Fibroblast of the conjunctiva (primary cell): ENCODE results near the gene TMEM30A.

Experiments
- DNase-seq: peaks from one replicate; pipeline ENCODE4 v3.0.0-alpha.2; 2010; ENCODE audit warnings: low read depth

The TMEM30A gene

DNA sequence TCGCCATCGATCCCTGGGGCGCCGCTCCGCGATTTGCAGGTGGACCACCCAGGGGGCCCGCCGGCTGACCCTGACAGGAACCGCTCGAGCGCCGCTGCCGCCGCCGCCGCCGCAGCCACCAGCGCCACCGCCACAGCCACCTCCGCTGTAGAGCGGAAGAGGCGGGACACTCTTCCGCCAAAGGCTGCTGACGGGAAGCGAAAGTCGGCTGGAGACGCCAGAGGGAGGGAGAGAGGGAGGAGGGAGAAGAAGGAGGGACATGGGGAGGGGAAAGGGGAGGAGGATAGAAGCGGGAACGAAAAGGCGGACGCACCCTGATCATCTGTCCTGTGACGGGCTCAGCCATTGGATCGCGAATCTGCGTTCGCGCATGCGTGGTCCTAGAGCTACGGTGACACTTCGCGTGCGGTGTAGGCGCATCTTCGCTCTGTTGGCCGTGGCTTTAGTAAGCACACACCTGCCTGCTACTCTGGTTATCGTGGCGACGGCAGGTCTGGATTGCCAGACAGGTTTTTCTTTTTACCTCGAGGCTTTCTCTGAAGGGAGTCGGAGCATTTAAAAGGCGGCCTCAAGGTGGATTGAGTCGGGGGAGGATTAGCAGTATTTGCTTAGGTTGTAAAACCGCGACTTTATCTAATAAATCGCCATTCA, at the start of gene TMEM30A:
Gene TMEM30A (minus strand): TSS at position 161 of the 651 bp plus-strand sequence. CDS start 154 bp downstream, at position 7.
- DNase-seq, result peak; percentile 99

- no peak for DNase-seq
These were observed 49.1 kb upstream of the TMEM30A start for GRCh38 chr6:75333676-75334200.

GRCh38 chr6:75331151-75331550, 46.6 kb upstream of the TMEM30A start:
- peak; percentile 13 for DNase-seq

- DNase-seq, result no peak
These were observed 45.1 kb upstream of the TMEM30A start for GRCh38 chr6:75329703-75330102.

GRCh38 chr6:75327807-75328206, 43.2 kb upstream of the TMEM30A start:
- DNase-seq, result no peak

- DNase-seq, result no peak
These were observed 42.1 kb upstream of the TMEM30A start for GRCh38 chr6:75326557-75327258.

DNA sequence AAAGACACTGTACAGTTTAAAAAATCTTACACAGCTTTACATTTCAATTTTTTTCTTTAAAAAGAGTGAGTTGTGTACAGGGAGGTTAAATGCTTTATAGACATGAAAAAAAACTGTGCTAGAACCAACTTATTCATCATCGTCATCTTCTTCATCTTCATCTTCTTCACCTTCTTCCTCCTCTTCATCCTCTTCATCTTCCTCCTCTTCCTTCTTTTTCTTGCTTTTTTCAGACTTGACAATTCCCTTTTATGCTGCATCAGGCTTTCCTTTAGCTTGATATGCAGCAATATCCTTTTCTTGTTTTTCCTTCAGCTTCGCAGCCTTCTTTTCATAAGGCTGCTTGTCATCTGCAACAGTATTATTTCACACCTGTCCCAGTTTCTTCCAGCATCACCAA, 34.3 kb upstream of the TMEM30A start:
- no peak for DNase-seq

GRCh38 chr6:75317503-75318206, 33.1 kb upstream of the TMEM30A start:
- no peak for DNase-seq

- no peak for DNase-seq
These were observed 31.4 kb upstream of the TMEM30A start for GRCh38 chr6:75315978-75316377.

DNA sequence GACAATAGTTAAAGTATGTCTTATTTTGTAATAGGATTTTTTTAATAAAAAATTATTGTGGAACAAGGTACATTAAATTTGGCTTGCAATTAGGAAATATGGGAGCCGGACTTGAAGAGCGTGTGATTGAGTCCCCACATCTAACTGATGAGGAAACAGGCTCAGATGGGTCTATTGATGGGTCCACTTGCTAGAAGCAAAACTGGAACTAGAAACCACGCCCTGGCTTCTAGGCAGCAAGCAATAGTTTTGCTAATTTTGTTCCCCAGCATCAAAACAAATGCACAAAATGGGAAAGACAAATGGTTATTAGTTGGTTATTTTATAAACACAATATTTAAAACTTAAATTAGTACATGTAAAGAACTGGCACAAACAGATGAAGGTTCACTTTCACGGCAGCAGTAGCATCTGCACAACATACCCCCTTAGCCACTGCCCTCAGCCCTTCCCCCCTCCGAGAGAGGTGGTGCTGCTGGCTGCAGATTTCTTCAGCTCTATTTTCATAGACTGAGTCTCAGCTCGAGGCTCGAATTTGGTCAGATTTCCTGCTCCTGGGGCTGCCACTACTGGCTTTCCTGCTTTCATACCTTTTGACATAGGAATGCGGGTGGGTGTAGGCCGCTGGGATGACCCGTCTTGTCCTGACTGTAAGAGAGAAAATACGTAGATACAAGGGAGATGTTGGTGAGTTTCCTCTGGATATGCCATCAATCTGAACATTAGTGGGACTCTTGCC, 23.8 kb upstream of the TMEM30A start:
- DNase-seq, result no peak

DNA sequence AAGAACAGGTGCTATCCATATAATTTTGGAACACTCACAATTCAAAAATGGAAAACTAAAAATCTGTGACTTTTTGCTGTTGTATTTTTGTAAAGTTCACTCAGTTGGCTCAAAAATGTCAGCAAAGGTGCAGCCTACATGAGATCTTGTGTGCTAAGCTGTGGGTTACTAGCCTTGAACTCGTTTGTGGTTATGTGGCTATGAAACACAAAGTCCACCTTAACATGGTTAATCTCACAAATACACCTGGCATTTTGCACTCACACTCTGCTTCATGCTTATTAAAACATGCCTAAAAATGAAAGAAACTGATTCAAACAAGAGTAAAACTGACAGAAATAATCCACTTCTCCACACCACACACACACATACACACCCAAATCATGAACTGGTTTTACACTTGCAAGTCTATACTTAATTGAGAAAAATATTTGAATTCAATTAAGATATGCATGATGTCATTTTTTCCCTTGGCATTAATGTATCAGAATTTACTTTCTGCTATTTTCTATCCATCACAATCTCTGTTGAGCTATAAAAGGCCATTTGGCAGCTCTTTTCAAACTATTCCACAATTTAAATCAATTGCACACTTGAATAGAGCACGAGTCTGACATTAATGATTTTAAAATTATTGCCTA, 22.9 kb upstream of the TMEM30A start:
- no peak for DNase-seq

DNA sequence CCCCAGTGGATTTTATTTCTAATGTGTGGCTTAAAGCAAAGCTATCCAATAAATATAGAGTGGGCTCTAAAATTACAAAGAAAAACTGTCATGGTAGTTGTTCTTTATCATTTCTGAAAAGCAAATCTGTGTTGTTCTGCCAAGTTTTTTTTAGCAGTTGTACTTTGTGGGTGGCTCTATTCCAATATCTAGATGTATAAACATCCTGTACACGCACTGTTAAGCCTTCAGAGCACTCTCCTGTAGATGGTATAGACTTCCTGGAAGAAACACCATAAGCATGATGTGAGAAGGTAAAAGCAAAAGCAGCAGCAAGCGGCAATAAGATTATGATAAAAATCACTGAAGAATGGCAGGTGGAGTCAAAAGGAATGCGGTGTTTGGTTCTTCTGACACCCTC, 21.5 kb upstream of the TMEM30A start:
- DNase-seq, result no peak

- DNase-seq, result no peak
These were observed 21.0 kb upstream of the TMEM30A start for GRCh38 chr6:75305573-75305972.

DNA sequence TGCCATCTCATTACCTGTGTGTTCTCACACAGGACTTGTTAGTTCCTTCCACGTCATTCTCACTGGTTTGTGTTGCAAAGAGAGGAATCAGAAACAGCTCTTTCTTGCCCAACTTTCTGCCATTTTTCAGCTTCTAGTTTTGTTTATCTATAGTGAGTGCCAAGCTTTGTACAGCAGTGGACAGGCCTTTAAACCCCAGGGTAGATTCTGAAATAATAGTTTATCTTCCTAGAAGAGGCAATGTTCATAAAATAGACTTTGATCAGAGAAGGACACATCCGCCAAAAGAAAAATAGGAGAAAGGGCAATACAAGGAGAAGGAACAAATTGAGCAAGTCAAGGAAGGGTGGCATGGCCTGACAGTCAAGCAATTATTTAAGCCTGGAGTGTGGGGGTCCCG, 17.7 kb upstream of the TMEM30A start:
- DNase-seq, result no peak

DNA sequence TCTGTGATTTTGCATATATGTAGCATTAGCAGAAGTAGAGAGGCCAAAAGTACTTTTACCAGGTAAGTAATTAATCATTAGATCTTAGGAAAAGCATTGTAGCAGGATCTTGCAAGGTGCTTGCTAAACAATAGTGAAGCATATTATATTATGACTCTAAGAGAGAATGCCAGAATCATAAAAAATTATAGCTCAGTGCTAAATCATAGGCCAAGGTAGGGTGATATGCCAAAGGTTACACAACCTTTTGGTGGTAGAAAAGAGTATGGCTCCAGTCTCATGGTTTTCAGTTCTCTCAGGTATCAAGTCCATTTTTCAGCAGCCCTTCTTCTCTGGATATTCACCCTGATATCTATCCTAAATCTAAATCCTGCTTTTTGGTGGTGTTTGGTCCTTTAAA, 16.9 kb upstream of the TMEM30A start:
- DNase-seq, result no peak

DNA sequence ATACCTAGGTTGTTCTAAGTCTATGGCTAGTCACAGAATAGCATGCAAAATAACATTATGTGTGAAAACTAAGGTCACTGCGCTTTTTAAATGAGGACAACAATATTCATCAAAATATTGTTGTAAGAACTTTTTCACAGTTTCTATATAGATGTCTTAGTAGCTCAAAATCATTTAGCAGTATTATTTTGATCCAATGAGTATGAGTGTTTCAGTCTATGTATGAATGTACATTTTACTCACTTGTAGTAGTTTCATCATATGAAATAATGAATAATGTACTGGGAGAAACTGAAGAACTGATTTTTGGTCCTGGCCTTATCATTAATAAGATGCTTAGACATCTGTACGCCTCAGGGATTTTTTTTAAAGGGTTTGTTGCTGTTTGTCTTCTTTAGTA, 16.5 kb upstream of the TMEM30A start:
- DNase-seq, result no peak

GRCh38 chr6:75300531-75300855, 15.9 kb upstream of the TMEM30A start:
- DNase-seq, result no peak

GRCh38 chr6:75299801-75300530, 15.4 kb upstream of the TMEM30A start:
- DNase-seq, result peak; percentile 16

DNA sequence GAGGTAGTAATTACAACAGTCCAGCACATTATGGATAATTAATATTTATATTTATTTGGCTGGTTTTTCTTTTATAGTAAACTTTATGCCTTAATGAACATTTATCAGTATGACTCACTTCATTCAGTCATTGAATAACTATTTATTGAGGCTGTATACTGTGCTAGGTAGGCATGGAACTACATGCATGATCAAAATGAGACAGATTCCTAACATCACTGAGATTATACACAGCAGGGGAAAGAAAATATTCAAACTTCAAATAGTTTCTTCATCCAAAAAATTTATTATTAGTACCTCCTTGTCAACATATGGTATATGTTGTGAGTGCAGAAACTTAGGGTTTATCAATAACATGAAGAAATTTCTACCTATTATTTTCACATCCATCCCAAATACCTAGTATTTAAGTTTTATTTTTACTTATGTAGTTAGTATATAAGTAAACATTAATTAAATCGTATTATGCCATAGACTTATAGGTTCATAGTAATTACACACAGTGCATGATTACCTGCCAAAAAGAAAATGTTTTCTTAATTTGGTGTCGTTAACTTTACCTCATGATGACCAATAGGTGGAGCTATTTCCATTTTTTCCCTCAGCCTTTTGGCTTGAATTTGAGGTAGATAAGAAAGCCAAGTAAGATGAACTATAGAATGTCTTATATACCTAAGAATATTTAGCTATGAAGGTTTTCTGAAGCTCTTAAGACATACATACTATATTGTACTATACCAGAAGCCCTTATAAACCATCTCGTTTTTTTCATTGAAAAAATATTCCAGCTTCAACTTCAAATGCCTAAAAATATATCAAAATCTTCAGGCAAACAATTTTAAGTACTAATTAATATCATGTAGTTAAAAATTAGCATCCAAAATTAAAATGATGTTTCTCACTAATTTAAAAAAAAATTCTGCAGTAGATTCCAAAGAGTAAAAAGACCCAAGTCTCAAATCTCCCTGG, 12.5 kb upstream of the TMEM30A start:
- DNase-seq, result peak; percentile 51

DNA sequence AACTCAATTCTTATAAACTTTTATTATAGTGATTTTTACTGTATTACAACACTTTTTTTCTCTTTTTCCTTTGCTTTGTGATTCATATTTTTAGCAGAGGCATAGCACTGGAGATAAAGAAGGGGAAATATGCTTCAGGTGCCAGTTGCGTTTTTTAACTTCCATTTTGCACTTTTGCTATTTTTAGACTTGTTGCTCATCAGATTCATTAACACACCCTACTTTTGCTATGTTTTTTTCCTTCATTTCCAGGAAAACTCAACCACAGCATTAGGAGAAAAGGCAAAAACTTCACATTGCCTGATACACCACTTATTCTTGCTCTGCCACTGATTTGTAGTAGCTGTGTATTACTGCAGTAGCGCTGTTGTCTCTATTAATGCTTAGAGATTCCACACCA, 8.0 kb upstream of the TMEM30A start:
- no peak for DNase-seq
